HEK293 (cell line): Measurements from ENCODE around the gene SFR1.

Source experiments
- CTCF ChIA-PET: fragments of 350-600 bp; formaldehyde crosslinking; extraction: SDS; loops from one replicate; lab custom pipeline; 2021; ENCODE audit warnings: antibody characterized with exemption; lab: Yijun Ruan, JAX
- POLR2A ChIA-PET: fragments of 300-600 bp; formaldehyde crosslinking; extraction: SDS; loops from one replicate; lab custom pipeline; 2020; ENCODE audit warnings: antibody characterized with exemption, inconsistent platforms; lab: Yijun Ruan, JAX
- H3K27ac ChIP-seq: fragments of 200-500 bp; sonication (Bioruptor generic); 2 replicates; pipeline ENCODE4 v1.5.1; 2014; ENCODE audit warnings: low read depth, low read length, control low read depth, inconsistent platforms; ENCODE audit errors: extremely low read depth
- H3K36me3 ChIP-seq, 2 experiments: fragments of 200-500 bp in 1 of 2; sonication (Bioruptor generic) in 1 of 2; 1 replicate in 1 of 2; 2 replicates in 1 of 2; pipeline ENCODE4 v1.5.1; 2014 to 2017; ENCODE audit warnings: inconsistent platforms in 2 of 2, low read length in 2 of 2; ENCODE audit not compliant: control insufficient read depth in 2 of 2, insufficient read depth in 1 of 2
- H3K4me1 ChIP-seq: fragments of 200-500 bp; sonication (Bioruptor generic); 2 replicates; pipeline ENCODE4 v1.5.1; 2014; ENCODE audit warnings: mild to moderate bottlenecking, low read length, inconsistent platforms; ENCODE audit not compliant: control insufficient read depth, insufficient read depth
- H3K4me3 ChIP-seq: 2 replicates; pipeline ENCODE4 v1.5.1; 2011; ENCODE audit warnings: low read depth, mild to moderate bottlenecking, control low read depth, low read length, moderate library complexity
- H3K9me3 ChIP-seq: fragments of 200-500 bp; sonication (Bioruptor generic); 2 replicates; pipeline ENCODE4 v1.5.1; 2014; ENCODE audit warnings: low read depth, low read length, inconsistent platforms; ENCODE audit not compliant: control insufficient read depth, insufficient read depth
- ELK4 ChIP-seq: IDR thresholded peaks from 2 replicates; pipeline ENCODE4 v1.6.1; 2011; ENCODE audit warnings: mild to moderate bottlenecking, low read depth, low read length, borderline replicate concordance
- HIC1 ChIP-seq: fragments of 450-650 bp; formaldehyde crosslinking; IDR thresholded peaks from 2 replicates; pipeline ENCODE4 v1.5.1; 2016; ENCODE audit warnings: missing biosample characterization, missing genetic modification characterization
- IKZF3 ChIP-seq: fragments of 450-650 bp; IDR thresholded peaks from 2 replicates; pipeline ENCODE4 v1.5.0; 2018; ENCODE audit warnings: missing biosample characterization, mild to moderate bottlenecking, missing genetic modification characterization, moderate library complexity
- SCRT1 ChIP-seq: fragments of 450-650 bp; formaldehyde crosslinking; IDR thresholded peaks from 2 replicates; pipeline ENCODE4 v1.5.1; 2016; ENCODE audit warnings: missing biosample characterization, missing genetic modification characterization, borderline replicate concordance
- SCRT2 ChIP-seq: fragments of 450-650 bp; formaldehyde crosslinking; IDR thresholded peaks from 2 replicates; pipeline ENCODE4 v1.5.1; 2016; ENCODE audit warnings: missing biosample characterization, missing genetic modification characterization
- SETDB1 ChIP-seq: IDR thresholded peaks from one replicate; pipeline ENCODE4 v1.6.1; 2017; ENCODE audit warnings: mild to moderate bottlenecking, low read length, moderate library complexity, mixed read lengths; ENCODE audit not compliant: insufficient read length
- TRIM28 ChIP-seq: IDR thresholded peaks from 2 replicates; pipeline ENCODE4 v1.6.1; 2011; ENCODE audit warnings: low read length, control low read depth, borderline replicate concordance
- WT1 ChIP-seq: fragments of 450-650 bp; formaldehyde crosslinking; IDR thresholded peaks from 2 replicates; pipeline ENCODE4 v1.5.1; 2016; ENCODE audit warnings: missing biosample characterization, missing genetic modification characterization
- ZBTB6 ChIP-seq: fragments of 450-650 bp; formaldehyde crosslinking; IDR thresholded peaks from 2 replicates; pipeline ENCODE4 v1.5.1; 2017; ENCODE audit warnings: missing biosample characterization, missing genetic modification characterization
- ZNF10 ChIP-seq: fragments of 450-650 bp; formaldehyde crosslinking; IDR thresholded peaks from 2 replicates; pipeline ENCODE4 v1.5.1; 2017; ENCODE audit warnings: missing biosample characterization, missing genetic modification characterization
- ZNF112 ChIP-seq: fragments of 450-650 bp; formaldehyde crosslinking; IDR thresholded peaks from 2 replicates; pipeline ENCODE4 v1.5.0; 2017; ENCODE audit warnings: missing biosample characterization, missing genetic modification characterization
- ZNF138 ChIP-seq: fragments of 450-650 bp; formaldehyde crosslinking; IDR thresholded peaks from 2 replicates; pipeline ENCODE4 v1.5.1; 2016; ENCODE audit warnings: missing biosample characterization, missing genetic modification characterization, borderline replicate concordance
- ZNF18 ChIP-seq: fragments of 450-650 bp; formaldehyde crosslinking; IDR thresholded peaks from 2 replicates; pipeline ENCODE4 v1.5.1; 2016; ENCODE audit warnings: missing biosample characterization, missing genetic modification characterization
- ZNF302 ChIP-seq: fragments of 450-650 bp; formaldehyde crosslinking; IDR thresholded peaks from 2 replicates; pipeline ENCODE4 v1.5.1; 2016; ENCODE audit warnings: missing biosample characterization, missing genetic modification characterization, low read depth
- ZNF394 ChIP-seq: fragments of 450-650 bp; formaldehyde crosslinking; IDR thresholded peaks from 2 replicates; pipeline ENCODE4 v1.5.1; 2016; ENCODE audit warnings: missing biosample characterization, missing genetic modification characterization, mild to moderate bottlenecking, moderate library complexity, borderline replicate concordance
- ZNF513 ChIP-seq: fragments of 450-650 bp; IDR thresholded peaks from 2 replicates; pipeline ENCODE4 v1.5.1; 2018; ENCODE audit warnings: missing biosample characterization, missing genetic modification characterization
- ZNF561 ChIP-seq: fragments of 450-650 bp; IDR thresholded peaks from 2 replicates; pipeline ENCODE4 v1.5.1; 2018; ENCODE audit warnings: missing biosample characterization, missing genetic modification characterization, borderline replicate concordance
- ZNF580 ChIP-seq: fragments of 450-650 bp; formaldehyde crosslinking; IDR thresholded peaks from 2 replicates; pipeline ENCODE4 v1.5.1; 2016; ENCODE audit warnings: missing biosample characterization, missing genetic modification characterization
- ZNF624 ChIP-seq: fragments of 450-650 bp; formaldehyde crosslinking; IDR thresholded peaks from 2 replicates; pipeline ENCODE4 v1.5.1; 2017; ENCODE audit warnings: missing biosample characterization, missing genetic modification characterization
- ZNF660 ChIP-seq: fragments of 450-650 bp; IDR thresholded peaks from 2 replicates; pipeline ENCODE4 v1.5.1; 2018; ENCODE audit warnings: missing biosample characterization, mild to moderate bottlenecking, missing genetic modification characterization
- ZNF76 ChIP-seq: fragments of 450-650 bp; formaldehyde crosslinking; IDR thresholded peaks from 2 replicates; pipeline ENCODE4; 2016; ENCODE audit warnings: low read depth, missing biosample characterization, missing genetic modification characterization, borderline replicate concordance

Gene SFR1

GRCh38 chr10:104155591-104155990 lies 33.6 kb downstream of the SFR1 start:
- Histone ChIP-seq H3K4me3 (no peak overlapping the region), H3K36me3 (no peaks in the 10 kb centered on the region), H3K4me1 (no peaks in the 10 kb centered on the region), H3K9me3 (no peaks in the 10 kb centered on the region), H3K27ac (no peak overlapping the region)
- POLR2A ChIA-PET, result no interaction called here
- CTCF ChIA-PET, result no interaction called here
- TF ChIP-seq SCRT2 (tag by site-specific recombination) (0 out of 2 replicates have a peak, but pooled peaks have one; percentile 23), ZBTB6 (no peak)

- ChIA-PET POLR2A (no interaction called here), CTCF (interaction anchor here (0.7 kb wide), 1 partner anchor 580 kb away, joined by 3 read pairs; no protein-coding TSS in a partner anchor)
- Histone ChIP-seq H3K9me3 (no peaks in the 10 kb centered on the region), H3K36me3 (no peaks in the 10 kb centered on the region), H3K27ac (no peak overlapping the region), H3K4me3 (no peak overlapping the region), H3K4me1 (no peaks in the 10 kb centered on the region)
- TF ChIP-seq ZNF18 (tag by site-specific recombination), result no peak
- TF ChIP-seq ZNF660 (tag by site-specific recombination), result no peak
- TF ChIP-seq ZNF302 (tag by site-specific recombination), result no peak
- TF ChIP-seq ZNF580, result no peak
- TF ChIP-seq IKZF3 (tag by site-specific recombination), result no peak
- TF ChIP-seq ZNF112 (tag by site-specific recombination), result no peak
- TF ChIP-seq WT1 (tag by site-specific recombination), result no peak
- no peak for TF ChIP-seq HIC1 (tag by site-specific recombination)
- TF ChIP-seq ZNF76, result no peak
- no peak for TF ChIP-seq ZNF394 (tag by site-specific recombination)
- no peak for TF ChIP-seq ZNF10 (tag by site-specific recombination)
- no peak for TF ChIP-seq ZNF624 (tag by site-specific recombination)
- TF ChIP-seq ZNF561 (tag by site-specific recombination), result no peak
- TF ChIP-seq TRIM28, result no peak
- TF ChIP-seq ELK4, result no peak
- no peak for TF ChIP-seq SETDB1
- no peak for TF ChIP-seq ZNF138 (tag by site-specific recombination)
- no peak for TF ChIP-seq ZNF513 (tag by site-specific recombination)
- TF ChIP-seq SCRT1 (tag by site-specific recombination), result no peak
Observed at GRCh38 chr10:104170610-104171254, 48.8 kb downstream of the SFR1 start.
